HG02571 (cell line): Measurements from ENCODE around the gene RPL5.
A peak's percentile ranks its signal among the peaks of the same experiment; 100 is the strongest.
"Not testable (repeated sequence)": the region's sequence is repeated elsewhere in the genome, so short reads cannot be mapped to it uniquely, and the experiment has no call there.

Experiments used
- ATAC-seq: cut with Tn5 transposase; IDR thresholded peaks from one replicate; pipeline ENCODE4 v1.9.1; 2021; ENCODE audit warnings: mild to moderate bottlenecking, moderate library complexity; ENCODE audit not compliant: unreplicated experiment

Gene RPL5

GRCh38 chr1:92831762-92832536 is at the start of gene RPL5:
TSS of gene RPL5 (plus strand) at chr1:92832040. CDS start at chr1:92832115, 75 bp downstream.
- peak; percentile 92 for ATAC-seq

- ATAC-seq = not testable (repeated sequence)
Measured at GRCh38 chr1:92783550-92783949, 48.3 kb upstream of the RPL5 start.

GRCh38 chr1:92784021-92784638 is 47.7 kb upstream of the RPL5 start:
- ATAC-seq = no peak

- ATAC-seq = peak; percentile 96
Measured at GRCh38 chr1:92784639-92785500, 47.0 kb upstream of the RPL5 start, which contains the start of gene EVI5. TSS of gene EVI5 (minus strand) at chr1:92785108. CDS start at chr1:92736546, 48,562 bp downstream.

- no peak for ATAC-seq
Measured at GRCh38 chr1:92786111-92786901, 45.5 kb upstream of the RPL5 start.

GRCh38 chr1:92790081-92790480 is 41.8 kb upstream of the RPL5 start:
- no peak for ATAC-seq

- no peak for ATAC-seq
Measured at GRCh38 chr1:92790867-92791266, 41.0 kb upstream of the RPL5 start.

- ATAC-seq = no peak
Measured at GRCh38 chr1:92791487-92792066, 40.3 kb upstream of the RPL5 start.

GRCh38 chr1:92792340-92792782 is 39.5 kb upstream of the RPL5 start:
- no peak for ATAC-seq

- no peak for ATAC-seq
Measured at GRCh38 chr1:92795166-92795565, 36.7 kb upstream of the RPL5 start.

- ATAC-seq = no peak
Measured at GRCh38 chr1:92797297-92797696, 34.5 kb upstream of the RPL5 start.

GRCh38 chr1:92797961-92798360 is 33.9 kb upstream of the RPL5 start:
- no peak for ATAC-seq

- no peak for ATAC-seq
Measured at GRCh38 chr1:92803140-92803887, 28.5 kb upstream of the RPL5 start.

GRCh38 chr1:92804721-92805201 is 27.1 kb upstream of the RPL5 start:
- no peak for ATAC-seq

- no peak for ATAC-seq
Measured at GRCh38 chr1:92805216-92805615, 26.6 kb upstream of the RPL5 start.

GRCh38 chr1:92808381-92808780 is 23.5 kb upstream of the RPL5 start:
- no peak for ATAC-seq

GRCh38 chr1:92816732-92817131 is 15.1 kb upstream of the RPL5 start:
- ATAC-seq = no peak

GRCh38 chr1:92817137-92817697 is 14.6 kb upstream of the RPL5 start:
- ATAC-seq = no peak
